Measurements from ENCODE around the gene ZC3H7A. TPM values are rescaled to one million over a fixed set of nuclear protein-coding genes. Genes with fewer than 3 reads are reported as not detected.

ZC3H7A gene
- total and polyA plus RNA-seq, 2 of the 8 experiments (the other 6 are each of a cell fraction or from before 2014, with no cell fraction given) = 32.0 to 55.9 TPM

DNA sequence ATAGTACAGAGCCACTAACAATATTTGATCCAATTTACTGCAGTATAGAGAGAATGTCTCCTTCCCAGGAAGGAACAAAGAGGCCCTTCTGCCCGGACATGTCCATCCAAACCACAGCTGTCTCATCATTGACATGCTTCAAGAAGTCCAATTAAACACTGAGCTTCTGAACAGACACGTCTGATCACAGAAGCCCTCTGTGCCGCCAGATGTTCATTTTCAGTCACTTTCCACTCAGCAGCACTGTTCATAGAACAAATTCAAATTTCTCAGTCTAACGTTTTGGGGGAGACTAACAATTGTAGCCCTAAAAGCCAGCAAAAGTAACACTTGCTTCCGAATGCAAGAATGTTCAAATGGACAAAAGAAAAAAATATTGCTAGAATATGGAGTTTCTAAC is 15.3 kb downstream of the ZC3H7A start (continued):
- TF ChIP-seq, protein P1, sequence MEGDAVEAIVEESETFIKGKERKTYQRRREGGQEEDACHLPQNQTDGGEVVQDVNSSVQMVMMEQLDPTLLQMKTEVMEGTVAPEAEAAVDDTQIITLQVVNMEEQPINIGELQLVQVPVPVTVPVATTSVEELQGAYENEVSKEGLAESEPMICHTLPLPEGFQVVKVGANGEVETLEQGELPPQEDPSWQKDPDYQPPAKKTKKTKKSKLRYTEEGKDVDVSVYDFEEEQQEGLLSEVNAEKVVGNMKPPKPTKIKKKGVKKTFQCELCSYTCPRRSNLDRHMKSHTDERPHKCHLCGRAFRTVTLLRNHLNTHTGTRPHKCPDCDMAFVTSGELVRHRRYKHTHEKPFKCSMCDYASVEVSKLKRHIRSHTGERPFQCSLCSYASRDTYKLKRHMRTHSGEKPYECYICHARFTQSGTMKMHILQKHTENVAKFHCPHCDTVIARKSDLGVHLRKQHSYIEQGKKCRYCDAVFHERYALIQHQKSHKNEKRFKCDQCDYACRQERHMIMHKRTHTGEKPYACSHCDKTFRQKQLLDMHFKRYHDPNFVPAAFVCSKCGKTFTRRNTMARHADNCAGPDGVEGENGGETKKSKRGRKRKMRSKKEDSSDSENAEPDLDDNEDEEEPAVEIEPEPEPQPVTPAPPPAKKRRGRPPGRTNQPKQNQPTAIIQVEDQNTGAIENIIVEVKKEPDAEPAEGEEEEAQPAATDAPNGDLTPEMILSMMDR (IDR thresholded peaks at IDR 0.05; ENCODE audit: control extremely low read depth in 1 of 3, insufficient read depth in 1 of 3, low read depth in 1 of 3, low read length in 3 of 3) = no peak
- TF ChIP-seq CREB1 (IDR thresholded peaks at IDR 0.05) (no peak), NANOG (IDR thresholded peaks at IDR 0.05; ENCODE audit: insufficient read depth, low read depth, low read length, poor library complexity, severe bottlenecking) (no peak)
